ELF-1 (cell line): ENCODE measurements around the gene ALOX5.
"Not testable (repeated sequence)": the region's sequence is repeated elsewhere in the genome, so short reads cannot be mapped to it uniquely, and the experiment has no call there.

ENCODE experiments used
- DNase-seq: peaks from one replicate; pipeline ENCODE4 v3.0.0-alpha.2; 2016; ENCODE audit warnings: low read depth, low spot score

ALOX5 gene

GRCh38 chr10:45404770-45405120 is 30.7 kb downstream of the ALOX5 start:
- DNase-seq = no peak

- no peak for DNase-seq
These were observed 33.5 kb downstream of the ALOX5 start for GRCh38 chr10:45407542-45407941.

- no peak for DNase-seq
These were observed 34.7 kb downstream of the ALOX5 start for GRCh38 chr10:45408421-45409319.

GRCh38 chr10:45409347-45409746 is 35.3 kb downstream of the ALOX5 start:
- DNase-seq = not testable (repeated sequence)

- no peak for DNase-seq
These were observed 35.8 kb downstream of the ALOX5 start for GRCh38 chr10:45409782-45410181.

GRCh38 chr10:45410489-45410806 is 36.4 kb downstream of the ALOX5 start:
- no peak for DNase-seq

GRCh38 chr10:45410807-45411606 is 37.0 kb downstream of the ALOX5 start:
- no peak for DNase-seq

- DNase-seq = no peak
These were observed 37.6 kb downstream of the ALOX5 start for GRCh38 chr10:45411607-45411940.

GRCh38 chr10:45415062-45415461 is 41.0 kb downstream of the ALOX5 start:
- not testable (repeated sequence) for DNase-seq

GRCh38 chr10:45416603-45417002 is 42.6 kb downstream of the ALOX5 start:
- no peak for DNase-seq

- no peak for DNase-seq
These were observed 43.7 kb downstream of the ALOX5 start for GRCh38 chr10:45417746-45418145.

- no peak for DNase-seq
These were observed 44.4 kb downstream of the ALOX5 start for GRCh38 chr10:45418417-45418848.

GRCh38 chr10:45418849-45419675 is 45.0 kb downstream of the ALOX5 start:
- DNase-seq = peak; percentile 86

- no peak for DNase-seq
These were observed 45.6 kb downstream of the ALOX5 start for GRCh38 chr10:45419676-45420025.

- no peak for DNase-seq
These were observed 46.6 kb downstream of the ALOX5 start for GRCh38 chr10:45420453-45421192.

- DNase-seq = no peak
These were observed 47.4 kb downstream of the ALOX5 start for GRCh38 chr10:45421221-45422097.

GRCh38 chr10:45422207-45422865 is 48.3 kb downstream of the ALOX5 start:
- no peak for DNase-seq

- no peak for DNase-seq
These were observed 49.0 kb downstream of the ALOX5 start for GRCh38 chr10:45422866-45423659.

- no peak for DNase-seq
These were observed 50.0 kb downstream of the ALOX5 start for GRCh38 chr10:45423976-45424499.
